Mammary epithelial cell (primary cell): ENCODE data around the gene SNX19.

Source experiments
- EZH2 ChIP-seq: IDR thresholded peaks from 2 replicates; pipeline ENCODE4 v1.6.1; 2012; ENCODE audit warnings: low read length, inconsistent platforms, borderline replicate concordance
- TF ChIP-seq, protein P1 (sequence below), 2 donors: IDR thresholded peaks in 1 of 2; conservative IDR thresholded peaks in 1 of 2; 2 replicates each; pipeline ENCODE4 v1.5.1; 2011 to 2012; ENCODE audit warnings: inconsistent platforms in 2 of 2, low read length in 2 of 2, mild to moderate bottlenecking in 2 of 2, control low read depth in 1 of 2, low read depth in 1 of 2; ENCODE audit not compliant: insufficient read depth in 1 of 2; ENCODE audit errors: extremely low read depth in 1 of 2

DNA sequence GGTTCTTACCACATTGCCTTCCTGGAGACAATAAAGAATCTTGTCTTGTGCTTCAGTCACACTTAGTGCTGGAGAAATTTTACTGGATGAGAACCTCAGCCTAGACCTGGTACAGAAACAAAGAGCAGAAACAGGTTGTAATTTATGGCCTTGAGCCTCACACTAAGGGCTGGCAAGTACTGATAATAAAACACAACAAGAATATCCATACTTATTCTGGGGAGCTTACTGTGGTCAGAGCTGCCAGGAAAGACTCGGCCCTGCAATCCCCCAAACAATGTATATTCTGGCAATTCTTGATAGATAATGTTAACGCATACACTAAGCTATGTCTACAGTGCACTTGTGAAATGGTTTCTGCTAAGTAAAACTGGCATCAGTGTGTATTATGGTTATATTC lies 9.7 kb downstream of the SNX19 start:
- TF ChIP-seq, protein P1, sequence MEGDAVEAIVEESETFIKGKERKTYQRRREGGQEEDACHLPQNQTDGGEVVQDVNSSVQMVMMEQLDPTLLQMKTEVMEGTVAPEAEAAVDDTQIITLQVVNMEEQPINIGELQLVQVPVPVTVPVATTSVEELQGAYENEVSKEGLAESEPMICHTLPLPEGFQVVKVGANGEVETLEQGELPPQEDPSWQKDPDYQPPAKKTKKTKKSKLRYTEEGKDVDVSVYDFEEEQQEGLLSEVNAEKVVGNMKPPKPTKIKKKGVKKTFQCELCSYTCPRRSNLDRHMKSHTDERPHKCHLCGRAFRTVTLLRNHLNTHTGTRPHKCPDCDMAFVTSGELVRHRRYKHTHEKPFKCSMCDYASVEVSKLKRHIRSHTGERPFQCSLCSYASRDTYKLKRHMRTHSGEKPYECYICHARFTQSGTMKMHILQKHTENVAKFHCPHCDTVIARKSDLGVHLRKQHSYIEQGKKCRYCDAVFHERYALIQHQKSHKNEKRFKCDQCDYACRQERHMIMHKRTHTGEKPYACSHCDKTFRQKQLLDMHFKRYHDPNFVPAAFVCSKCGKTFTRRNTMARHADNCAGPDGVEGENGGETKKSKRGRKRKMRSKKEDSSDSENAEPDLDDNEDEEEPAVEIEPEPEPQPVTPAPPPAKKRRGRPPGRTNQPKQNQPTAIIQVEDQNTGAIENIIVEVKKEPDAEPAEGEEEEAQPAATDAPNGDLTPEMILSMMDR (conservative IDR thresholded peaks at IDR 0.05 in 1 of 2, IDR thresholded peaks at IDR 0.05 in 1 of 2; ENCODE audit: extremely low read depth in 1 of 2, insufficient read depth in 1 of 2, low read depth in 1 of 2, low read length in 2 of 2) = no peak
- no peak for TF ChIP-seq EZH2
